ENCODE measurements around the gene TUBGCP3. TPM values are rescaled to one million over a fixed set of nuclear protein-coding genes. Genes with fewer than 3 reads are reported as not detected.
"Not testable (repeated sequence)": the region's sequence is repeated elsewhere in the genome, so short reads cannot be mapped to it uniquely, and the experiment has no call there.

The TUBGCP3 gene
- total and polyA plus RNA-seq, 2 experiments from 2014 or later: 12.8 to 40.2 TPM

GRCh38 chr13:112630226-112630625 lies 42.3 kb upstream of the TUBGCP3 start:
- not testable (repeated sequence) for H3K27ac Mint-ChIP-seq; H3K36me3 Mint-ChIP-seq (ENCODE audit: low read depth); H3F3A ChIP-seq (replicated peaks; ENCODE audit: low read depth); H3K4me3 Mint-ChIP-seq; H3K36me3 ChIP-seq (ENCODE audit: insufficient read depth); ATAC-seq; H3K9me3 Mint-ChIP-seq; H3K27ac ChIP-seq (ENCODE audit: low read depth); DNase-seq (ENCODE audit: low spot score); H3K4me2 ChIP-seq; H2AFZ ChIP-seq; H4K20me1 ChIP-seq (replicated peaks; ENCODE audit: insufficient read depth); H3K4me3 ChIP-seq; H3K79me2 ChIP-seq (replicated peaks; ENCODE audit: insufficient read depth); H3K27me3 ChIP-seq (ENCODE audit: insufficient read depth); H3K27me3 Mint-ChIP-seq (ENCODE audit: insufficient read depth, low read depth, poor library complexity); H3K4me1 ChIP-seq (ENCODE audit: insufficient read depth); H3K9me2 ChIP-seq (ENCODE audit: insufficient read depth); H3K4me1 Mint-ChIP-seq

- no peak for ATAC-seq
- H3K4me1 ChIP-seq (ENCODE audit: insufficient read depth): no peaks in the 10 kb centered on the region
- H3K9me2 ChIP-seq (ENCODE audit: insufficient read depth): no peaks in the 10 kb centered on the region
- peaks cover 8% of the 10 kb centered on the region for H3K27me3 Mint-ChIP-seq (ENCODE audit: insufficient read depth, low read depth, poor library complexity)
- TF ChIP-seq ZNF331 (CRISPR knock-in tag; IDR thresholded peaks at IDR 0.05; ENCODE audit: low read depth): no peak
- no peak for TF ChIP-seq ZNF114 (CRISPR knock-in tag; IDR thresholded peaks at IDR 0.05)
- no peak for TF ChIP-seq ETS1 (IDR thresholded peaks at IDR 0.05)
- TF ChIP-seq NANOG (IDR thresholded peaks at IDR 0.05; ENCODE audit: borderline replicate concordance): no peak
- TF ChIP-seq CREB1 (CRISPR knock-in tag; IDR thresholded peaks at IDR 0.05; ENCODE audit: low read depth): no peak
- no peak overlapping the region for H3K4me3 ChIP-seq
- H3K4me3 Mint-ChIP-seq: no peak overlapping the region
- H3K27me3 ChIP-seq (ENCODE audit: insufficient read depth): no peaks in the 10 kb centered on the region
- no peaks in the 10 kb centered on the region for H3K36me3 Mint-ChIP-seq (ENCODE audit: low read depth)
- H3K4me2 ChIP-seq: no peak overlapping the region
- H3K9me3 Mint-ChIP-seq: no peaks in the 10 kb centered on the region
- no peaks in the 10 kb centered on the region for H3K79me2 ChIP-seq (replicated peaks; ENCODE audit: insufficient read depth)
- H3K36me3 ChIP-seq (ENCODE audit: insufficient read depth): no peaks in the 10 kb centered on the region
- H3F3A ChIP-seq (replicated peaks; ENCODE audit: low read depth): no peaks in the 10 kb centered on the region
- H2AFZ ChIP-seq: no peak overlapping the region
- H3K27ac ChIP-seq (ENCODE audit: low read depth): no peak overlapping the region
- no peak overlapping the region for H3K27ac Mint-ChIP-seq
- no peak for DNase-seq (ENCODE audit: low spot score)
- H4K20me1 ChIP-seq (replicated peaks; ENCODE audit: insufficient read depth): no peaks in the 10 kb centered on the region
- H3K4me1 Mint-ChIP-seq: no peaks in the 10 kb centered on the region
These were observed 41.2 kb upstream of the TUBGCP3 start for GRCh38 chr13:112629161-112629560.

GRCh38 chr13:112627613-112628012 lies 39.7 kb upstream of the TUBGCP3 start:
- not testable (repeated sequence) for H3K9me2 ChIP-seq (ENCODE audit: insufficient read depth); H3K9me3 Mint-ChIP-seq; H3K4me3 ChIP-seq; ATAC-seq; H3K27ac ChIP-seq (ENCODE audit: low read depth); H3K4me2 ChIP-seq; H4K20me1 ChIP-seq (replicated peaks; ENCODE audit: insufficient read depth); H3K79me2 ChIP-seq (replicated peaks; ENCODE audit: insufficient read depth); H2AFZ ChIP-seq; H3K4me1 ChIP-seq (ENCODE audit: insufficient read depth); DNase-seq (ENCODE audit: low spot score); H3K4me1 Mint-ChIP-seq; H3K27me3 Mint-ChIP-seq (ENCODE audit: insufficient read depth, low read depth, poor library complexity); H3K27me3 ChIP-seq (ENCODE audit: insufficient read depth); H3F3A ChIP-seq (replicated peaks; ENCODE audit: low read depth); H3K4me3 Mint-ChIP-seq; H3K36me3 Mint-ChIP-seq (ENCODE audit: low read depth); H3K36me3 ChIP-seq (ENCODE audit: insufficient read depth); H3K27ac Mint-ChIP-seq

- Mint-ChIP-seq H3K9me3 (no peaks in the 10 kb centered on the region), H3K4me1 (no peaks in the 10 kb centered on the region), H3K4me3 (no peak overlapping the region), H3K27ac (no peak overlapping the region), H3K27me3 (ENCODE audit: insufficient read depth, low read depth, poor library complexity) (peaks cover 11% of the 10 kb centered on the region), H3K36me3 (ENCODE audit: low read depth) (no peaks in the 10 kb centered on the region)
- no peaks in the 10 kb centered on the region for H3F3A ChIP-seq (replicated peaks; ENCODE audit: low read depth)
- H3K27ac ChIP-seq (ENCODE audit: low read depth): no peak overlapping the region
- no peaks in the 10 kb centered on the region for H3K27me3 ChIP-seq (ENCODE audit: insufficient read depth)
- no peaks in the 10 kb centered on the region for H4K20me1 ChIP-seq (replicated peaks; ENCODE audit: insufficient read depth)
- DNase-seq (ENCODE audit: low spot score): no peak
- H3K4me1 ChIP-seq (ENCODE audit: insufficient read depth): no peaks in the 10 kb centered on the region
- TF ChIP-seq ETS1 (IDR thresholded peaks at IDR 0.05): no peak
- TF ChIP-seq ZNF114 (CRISPR knock-in tag; IDR thresholded peaks at IDR 0.05): no peak
- TF ChIP-seq ZNF331 (CRISPR knock-in tag; IDR thresholded peaks at IDR 0.05; ENCODE audit: low read depth): no peak
- no peak for TF ChIP-seq EZH2phosphoT487 (IDR thresholded peaks at IDR 0.05; ENCODE audit: unreplicated experiment)
- H3K4me3 ChIP-seq: no peak overlapping the region
- H2AFZ ChIP-seq: no peak overlapping the region
- no peak overlapping the region for H3K4me2 ChIP-seq
- no peaks in the 10 kb centered on the region for H3K9me2 ChIP-seq (ENCODE audit: insufficient read depth)
- no peaks in the 10 kb centered on the region for H3K79me2 ChIP-seq (replicated peaks; ENCODE audit: insufficient read depth)
- no peak for ATAC-seq
- no peaks in the 10 kb centered on the region for H3K36me3 ChIP-seq (ENCODE audit: insufficient read depth)
These were observed 39.2 kb upstream of the TUBGCP3 start for GRCh38 chr13:112627161-112627560.
